Stomach (tissue), 4 donors: ENCODE results near the gene DNAH14.

Experiments used
- CTCF ChIP-seq, 7 experiments: fragments of 450-650 bp in 4 of 7; fragments of 200-600 bp in 3 of 7; sonication (generic) in 3 of 7; IDR thresholded peaks; one replicate each; pipeline ENCODE4 v1.5.1; 2016 to 2019; ENCODE audit warnings: antibody characterized with exemption in 7 of 7, control low read depth in 2 of 7, mild to moderate bottlenecking in 1 of 7
- POLR2A ChIP-seq, 4 donors: fragments of 450-650 bp; IDR thresholded peaks; one replicate each; pipeline ENCODE4 v1.6.1; 2016; ENCODE audit warnings: antibody characterized with exemption in 4 of 4, control low read depth in 2 of 4, mild to moderate bottlenecking in 1 of 4, moderate library complexity in 1 of 4
- POLR2AphosphoS5 ChIP-seq, 3 donors: sonication (generic); formaldehyde crosslinking; IDR thresholded peaks; one replicate each; pipeline ENCODE4 v1.6.1; 2016; ENCODE audit warnings: antibody characterized with exemption in 3 of 3

- peak in 1 of 7 experiments; percentile 15 for TF ChIP-seq CTCF (IDR thresholded peaks at IDR 0.05)
- TF ChIP-seq POLR2AphosphoS5 (IDR thresholded peaks at IDR 0.05) = no peak
- no peak for TF ChIP-seq POLR2A (IDR thresholded peaks at IDR 0.05)
Measured at GRCh38 chr1:225437710-225438437, 508.4 kb downstream of the DNAH14 start.
